ENCODE data around the gene ZHX3. TPM values are rescaled to one million over a fixed set of nuclear protein-coding genes. Genes with fewer than 3 reads are reported as not detected.

The ZHX3 gene
- total and polyA plus RNA-seq, 9 of the 15 experiments (the other 6 are each of a cell fraction or from before 2014, with no cell fraction given), result 0.80 to 14.6 (median 4.9) TPM

DNA sequence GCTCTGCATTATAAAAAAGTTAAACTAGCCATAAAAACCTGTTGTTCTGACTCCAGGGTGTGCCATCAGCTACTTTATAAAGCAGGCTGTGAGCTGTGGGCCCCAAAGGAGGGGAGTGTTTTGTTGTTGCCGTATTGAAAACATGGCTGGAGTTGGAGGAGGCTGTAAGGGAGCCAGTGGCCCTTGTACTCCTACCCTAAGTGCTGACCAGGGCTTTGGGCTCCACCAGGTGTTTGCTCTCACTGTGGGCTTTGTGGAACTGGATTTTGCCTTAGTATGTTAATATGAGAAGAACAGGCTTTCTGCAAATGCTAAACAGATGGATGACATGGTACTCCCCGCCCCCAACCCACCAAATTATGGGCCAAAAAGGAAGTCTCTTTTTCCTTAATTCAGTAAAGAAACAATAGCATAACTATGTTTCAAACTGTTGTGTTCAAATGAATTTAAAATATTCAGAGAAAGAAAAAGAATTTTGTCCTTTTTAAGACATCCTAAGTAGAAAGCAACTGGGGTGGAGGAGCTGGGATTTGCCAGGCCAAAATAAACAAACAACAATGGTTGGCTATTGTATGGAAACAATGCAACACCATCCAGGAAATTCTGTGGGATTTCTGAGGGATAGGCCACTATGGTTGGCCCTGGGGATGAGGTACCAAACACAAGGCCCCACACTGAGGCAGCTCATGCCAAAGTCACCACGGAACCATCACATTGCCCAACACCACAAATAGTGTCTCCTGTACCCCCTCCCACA lies 116.9 kb downstream of the ZHX3 start (continued):
- TF ChIP-seq, protein P1, sequence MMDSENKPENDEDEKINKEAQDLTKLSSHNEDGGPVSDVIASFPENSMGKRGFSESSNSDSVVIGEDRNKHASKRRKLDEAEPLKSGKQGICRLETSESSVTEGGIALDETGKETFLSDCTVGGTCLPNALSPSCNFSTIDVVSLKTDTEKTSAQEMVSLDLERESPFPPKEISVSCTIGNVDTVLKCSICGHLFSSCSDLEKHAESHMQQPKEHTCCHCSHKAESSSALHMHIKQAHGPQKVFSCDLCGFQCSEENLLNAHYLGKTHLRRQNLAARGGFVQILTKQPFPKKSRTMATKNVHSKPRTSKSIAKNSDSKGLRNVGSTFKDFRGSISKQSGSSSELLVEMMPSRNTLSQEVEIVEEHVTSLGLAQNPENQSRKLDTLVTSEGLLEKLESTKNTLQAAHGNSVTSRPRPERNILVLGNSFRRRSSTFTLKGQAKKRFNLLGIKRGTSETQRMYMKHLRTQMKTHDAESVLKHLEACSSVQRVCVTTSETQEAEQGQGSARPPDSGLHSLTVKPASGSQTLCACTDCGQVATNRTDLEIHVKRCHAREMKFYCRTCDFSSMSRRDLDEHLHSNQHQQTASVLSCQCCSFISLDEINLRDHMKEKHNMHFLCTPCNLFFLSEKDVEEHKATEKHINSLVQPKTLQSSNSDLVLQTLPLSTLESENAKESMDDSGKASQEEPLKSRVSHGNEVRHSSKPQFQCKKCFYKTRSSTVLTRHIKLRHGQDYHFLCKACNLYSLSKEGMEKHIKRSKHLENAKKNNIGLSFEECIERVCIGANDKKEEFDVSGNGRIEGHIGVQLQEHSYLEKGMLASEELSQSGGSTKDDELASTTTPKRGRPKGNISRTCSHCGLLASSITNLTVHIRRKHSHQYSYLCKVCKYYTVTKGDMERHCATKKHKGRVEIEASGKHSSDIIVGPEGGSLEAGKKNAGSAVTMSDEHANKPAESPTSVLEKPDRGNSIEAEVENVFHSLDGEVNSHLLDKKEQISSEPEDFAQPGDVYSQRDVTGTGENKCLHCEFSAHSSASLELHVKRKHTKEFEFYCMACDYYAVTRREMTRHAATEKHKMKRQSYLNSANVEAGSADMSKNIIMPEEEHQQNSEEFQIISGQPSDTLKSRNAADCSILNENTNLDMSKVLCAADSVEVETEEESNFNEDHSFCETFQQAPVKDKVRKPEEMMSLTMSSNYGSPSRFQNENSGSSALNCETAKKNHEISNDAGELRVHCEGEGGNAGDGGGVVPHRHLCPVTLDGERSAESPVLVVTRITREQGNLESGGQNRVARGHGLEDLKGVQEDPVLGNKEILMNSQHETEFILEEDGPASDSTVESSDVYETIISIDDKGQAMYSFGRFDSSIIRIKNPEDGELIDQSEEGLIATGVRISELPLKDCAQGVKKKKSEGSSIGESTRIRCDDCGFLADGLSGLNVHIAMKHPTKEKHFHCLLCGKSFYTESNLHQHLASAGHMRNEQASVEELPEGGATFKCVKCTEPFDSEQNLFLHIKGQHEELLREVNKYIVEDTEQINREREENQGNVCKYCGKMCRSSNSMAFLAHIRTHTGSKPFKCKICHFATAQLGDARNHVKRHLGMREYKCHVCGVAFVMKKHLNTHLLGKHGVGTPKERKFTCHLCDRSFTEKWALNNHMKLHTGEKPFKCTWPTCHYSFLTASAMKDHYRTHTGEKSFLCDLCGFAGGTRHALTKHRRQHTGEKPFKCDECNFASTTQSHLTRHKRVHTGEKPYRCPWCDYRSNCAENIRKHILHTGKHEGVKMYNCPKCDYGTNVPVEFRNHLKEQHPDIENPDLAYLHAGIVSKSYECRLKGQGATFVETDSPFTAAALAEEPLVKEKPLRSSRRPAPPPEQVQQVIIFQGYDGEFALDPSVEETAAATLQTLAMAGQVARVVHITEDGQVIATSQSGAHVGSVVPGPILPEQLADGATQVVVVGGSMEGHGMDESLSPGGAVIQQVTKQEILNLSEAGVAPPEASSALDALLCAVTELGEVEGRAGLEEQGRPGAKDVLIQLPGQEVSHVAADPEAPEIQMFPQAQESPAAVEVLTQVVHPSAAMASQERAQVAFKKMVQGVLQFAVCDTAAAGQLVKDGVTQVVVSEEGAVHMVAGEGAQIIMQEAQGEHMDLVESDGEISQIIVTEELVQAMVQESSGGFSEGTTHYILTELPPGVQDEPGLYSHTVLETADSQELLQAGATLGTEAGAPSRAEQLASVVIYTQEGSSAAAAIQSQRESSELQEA (IDR thresholded peaks at IDR 0.05; ENCODE audit: low read depth), result no peak
- TF ChIP-seq ETS2 (tag; IDR thresholded peaks at IDR 0.05; ENCODE audit: borderline replicate concordance, poor library complexity, severe bottlenecking) (no peak), TARDBP (IDR thresholded peaks at IDR 0.05) (no peak), U2AF1 (optimal IDR thresholded peaks at IDR 0.05; ENCODE audit: low read depth, low read length) (no peak)
